Measurements from ENCODE around the gene SLC7A10.

- TF ChIP-seq CTCF (IDR thresholded peaks at IDR 0.05): no peak
- TF ChIP-seq POLR2A (IDR thresholded peaks at IDR 0.05): no peak
Measured at GRCh38 chr19:33220115-33220514, 5.5 kb downstream of the SLC7A10 start.
